Liver (tissue), 9 donors: ENCODE data around the gene RCAN2. TPM values are rescaled to one million over a fixed set of nuclear protein-coding genes. Genes with fewer than 3 reads are reported as not detected.

Experiments
- DNase-seq: peaks from one replicate; pipeline ENCODE4 v3.0.0-alpha.2; 2017; ENCODE audit warnings: low spot score
- H3K27ac ChIP-seq, 2 donors: one replicate each; pipeline ENCODE4 v1.7.0; 2013; ENCODE audit warnings: inconsistent platforms in 2 of 2, low read length in 2 of 2, control low read depth in 1 of 2, low read depth in 1 of 2, mild to moderate bottlenecking in 1 of 2
- H3K27me3 ChIP-seq, 4 donors: one replicate each; pipeline versions ENCODE4 v1.6.1 to v1.7.0; 2013; ENCODE audit warnings: low read length in 3 of 4, inconsistent platforms in 1 of 4, mild to moderate bottlenecking in 1 of 4, moderate library complexity in 1 of 4; ENCODE audit not compliant: control insufficient read depth in 4 of 4, insufficient read depth in 4 of 4
- H3K36me3 ChIP-seq, 4 donors: one replicate each; pipeline versions ENCODE4 v1.6.1 to v1.7.0; 2013; ENCODE audit warnings: low read length in 3 of 4, mild to moderate bottlenecking in 3 of 4, low read depth in 1 of 4, moderate library complexity in 1 of 4; ENCODE audit not compliant: control insufficient read depth in 4 of 4, insufficient read depth in 3 of 4
- H3K4me1 ChIP-seq, 4 donors: one replicate each; pipeline versions ENCODE4 v1.6.1 to v1.7.0; 2013; ENCODE audit warnings: low read length in 3 of 4, mild to moderate bottlenecking in 3 of 4, moderate library complexity in 1 of 4; ENCODE audit not compliant: control insufficient read depth in 4 of 4, insufficient read depth in 4 of 4
- H3K4me3 ChIP-seq, 3 donors: one replicate each; pipeline versions ENCODE4 v1.6.1 to v1.7.0; 2013; ENCODE audit warnings: low read length in 3 of 3, control low read depth in 1 of 3, low read depth in 1 of 3, mild to moderate bottlenecking in 1 of 3
- H3K9ac ChIP-seq, 2 donors: one replicate each; pipeline ENCODE4 v1.7.0; 2013; ENCODE audit warnings: low read length in 2 of 2, mild to moderate bottlenecking in 2 of 2, moderate library complexity in 2 of 2, control low read depth in 1 of 2, low read depth in 1 of 2
- H3K9me3 ChIP-seq, 4 donors: one replicate each; pipeline versions ENCODE4 v1.6.1 to v1.7.0; 2013; ENCODE audit warnings: low read length in 3 of 4; ENCODE audit not compliant: control insufficient read depth in 4 of 4
- ATF3 ChIP-seq: IDR thresholded peaks from 2 replicates; pipeline ENCODE4 v1.6.1; 2016; ENCODE audit warnings: antibody characterized with exemption
- EGR1 ChIP-seq, 2 donors: IDR thresholded peaks; 2 replicates each; pipeline ENCODE4 v1.6.1; 2016 to 2018; ENCODE audit warnings: antibody characterized with exemption in 2 of 2, low read depth in 2 of 2
- FOXA1 ChIP-seq: IDR thresholded peaks from 2 replicates; pipeline ENCODE4 v1.6.1; 2016; ENCODE audit warnings: antibody characterized with exemption
- FOXA2 ChIP-seq: IDR thresholded peaks from 2 replicates; pipeline ENCODE4 v1.6.1; 2016; ENCODE audit warnings: antibody characterized with exemption
- GABPA ChIP-seq, 2 donors: IDR thresholded peaks in 1 of 2; conservative IDR thresholded peaks in 1 of 2; 2 replicates each; pipeline ENCODE4 v1.6.1; 2016; ENCODE audit warnings: antibody characterized with exemption in 2 of 2, mild to moderate bottlenecking in 1 of 2, moderate library complexity in 1 of 2
- HNF4A ChIP-seq, 2 donors: conservative IDR thresholded peaks; 2 replicates each; pipeline ENCODE4 v1.6.1; 2016; ENCODE audit warnings: antibody characterized with exemption in 2 of 2, mild to moderate bottlenecking in 2 of 2
- HNF4G ChIP-seq: IDR thresholded peaks from 2 replicates; pipeline ENCODE4 v1.6.1; 2016; ENCODE audit warnings: antibody characterized with exemption
- JUND ChIP-seq, 2 donors: IDR thresholded peaks; 2 replicates each; pipeline ENCODE4 v1.6.1; 2016; ENCODE audit warnings: antibody characterized with exemption in 2 of 2
- MAX ChIP-seq: IDR thresholded peaks from 2 replicates; pipeline ENCODE4 v1.6.1; 2016; ENCODE audit warnings: antibody characterized with exemption
- NR2F2 ChIP-seq: IDR thresholded peaks from 2 replicates; pipeline ENCODE4 v1.6.1; 2016; ENCODE audit warnings: antibody characterized with exemption
- RAD21 ChIP-seq, 2 donors: IDR thresholded peaks; 2 replicates each; pipeline ENCODE4 v1.6.1; 2016; ENCODE audit warnings: antibody characterized with exemption in 2 of 2, mild to moderate bottlenecking in 2 of 2
- REST ChIP-seq: IDR thresholded peaks from 2 replicates; pipeline ENCODE4 v1.6.1; 2016; ENCODE audit warnings: antibody characterized with exemption, mild to moderate bottlenecking
- RXRA ChIP-seq, 2 donors: IDR thresholded peaks; 2 replicates each; pipeline ENCODE4 v1.6.1; 2017 to 2018; ENCODE audit warnings: antibody characterized with exemption in 2 of 2, mild to moderate bottlenecking in 1 of 2
- SP1 ChIP-seq: IDR thresholded peaks from 2 replicates; pipeline ENCODE4 v1.6.1; 2018; ENCODE audit warnings: antibody characterized with exemption, mild to moderate bottlenecking
- TAF1 ChIP-seq: conservative IDR thresholded peaks from 2 replicates; pipeline ENCODE4 v1.6.1; 2016; ENCODE audit warnings: antibody characterized with exemption, mild to moderate bottlenecking
- YY1 ChIP-seq: IDR thresholded peaks from 2 replicates; pipeline ENCODE4 v1.6.1; 2016; ENCODE audit warnings: antibody characterized with exemption, mild to moderate bottlenecking
- WGBS: extraction: QIAGEN DNeasy Blood & Tissue Kit; methylation state at CpG from one replicate; pipeline ENCODE4 v1.1.7; 2013; 5-methylcytosine and 5-hydroxymethylcytosine counted together
- polyA plus RNA-seq, 2 donors: library from polyadenylated mRNA; stranded (reverse) in 1 of 2; unstranded in 1 of 2; fragments of 200-250 nt in 1 of 2; fragments of >200 nt in 1 of 2; fragmentation: Nextera tagmentation in 1 of 2; extraction: Ambion mirVana in 1 of 2; gene quantifications; one replicate each; pipeline versions ENCODE4 v1.2.1 to v1.2.3, GENCODE V29; 2013 to 2015
- total RNA-seq, 2 donors: library from RNA; depleted of rRNA; stranded (reverse); fragments of >200 nt; gene quantifications; one replicate each; pipeline ENCODE4 v1.2.3, GENCODE V29; 2014
- TF ChIP-seq, protein P1 (sequence below): fragments of 150-350 bp; IDR thresholded peaks from 2 replicates; pipeline ENCODE4 v1.5.1; 2017; ENCODE audit warnings: improper control_type of control experiment, low read depth, low read length; ENCODE audit not compliant: missing input control
- TF ChIP-seq, protein P2 (sequence below): IDR thresholded peaks from 2 replicates; pipeline ENCODE4 v1.6.1; 2016; ENCODE audit warnings: antibody characterized with exemption
- donor health status: healthy.
- donor health status: healthy.
- donor health status: healthy.
- donor health status: healthy.
- donor health status: healthy.

RCAN2 gene
- total and polyA plus RNA-seq, 4 donors, result 0.19 to 8.2 (median 2.4) TPM

GRCh38 chr6:46210294-46210693, 281.0 kb downstream of the RCAN2 start:
- H3K4me1 ChIP-seq, result peaks cover 0 to 2% (median 0%) of the 10 kb centered on the region in 4 donors
- no peaks in the 10 kb centered on the region for H3K36me3 ChIP-seq
- H3K9me3 ChIP-seq, result no peaks in the 10 kb centered on the region
- no peak for DNase-seq
- H3K4me3 ChIP-seq, result no peak overlapping the region
- H3K9ac ChIP-seq, result no peak overlapping the region
- 89% methylated on average over 5 of the region's 5 CpGs for WGBS
- TF ChIP-seq HNF4G, result no peak
- TF ChIP-seq SP1, result no peak
- TF ChIP-seq RXRA (IDR thresholded peaks at IDR 0.05), result no peak
- no peak for TF ChIP-seq MAX
- TF ChIP-seq FOXA1, result no peak
- TF ChIP-seq GABPA (IDR thresholded peaks at IDR 0.05 in 1 of 2, conservative IDR thresholded peaks at IDR 0.05 in 1 of 2), result no peak
- TF ChIP-seq, protein P1, sequence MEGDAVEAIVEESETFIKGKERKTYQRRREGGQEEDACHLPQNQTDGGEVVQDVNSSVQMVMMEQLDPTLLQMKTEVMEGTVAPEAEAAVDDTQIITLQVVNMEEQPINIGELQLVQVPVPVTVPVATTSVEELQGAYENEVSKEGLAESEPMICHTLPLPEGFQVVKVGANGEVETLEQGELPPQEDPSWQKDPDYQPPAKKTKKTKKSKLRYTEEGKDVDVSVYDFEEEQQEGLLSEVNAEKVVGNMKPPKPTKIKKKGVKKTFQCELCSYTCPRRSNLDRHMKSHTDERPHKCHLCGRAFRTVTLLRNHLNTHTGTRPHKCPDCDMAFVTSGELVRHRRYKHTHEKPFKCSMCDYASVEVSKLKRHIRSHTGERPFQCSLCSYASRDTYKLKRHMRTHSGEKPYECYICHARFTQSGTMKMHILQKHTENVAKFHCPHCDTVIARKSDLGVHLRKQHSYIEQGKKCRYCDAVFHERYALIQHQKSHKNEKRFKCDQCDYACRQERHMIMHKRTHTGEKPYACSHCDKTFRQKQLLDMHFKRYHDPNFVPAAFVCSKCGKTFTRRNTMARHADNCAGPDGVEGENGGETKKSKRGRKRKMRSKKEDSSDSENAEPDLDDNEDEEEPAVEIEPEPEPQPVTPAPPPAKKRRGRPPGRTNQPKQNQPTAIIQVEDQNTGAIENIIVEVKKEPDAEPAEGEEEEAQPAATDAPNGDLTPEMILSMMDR, result no peak
- no peak for TF ChIP-seq TAF1
- no peaks in the 10 kb centered on the region for H3K27me3 ChIP-seq
- H3K27ac ChIP-seq, result no peak overlapping the region

GRCh38 chr6:46208303-46208702, 282.9 kb downstream of the RCAN2 start:
- no peak for TF ChIP-seq RAD21 (IDR thresholded peaks at IDR 0.05)
- TF ChIP-seq ATF3, result no peak
- TF ChIP-seq MAX, result no peak
- no peak for TF ChIP-seq NR2F2
- TF ChIP-seq JUND (IDR thresholded peaks at IDR 0.05), result no peak
- TF ChIP-seq, protein P2, sequence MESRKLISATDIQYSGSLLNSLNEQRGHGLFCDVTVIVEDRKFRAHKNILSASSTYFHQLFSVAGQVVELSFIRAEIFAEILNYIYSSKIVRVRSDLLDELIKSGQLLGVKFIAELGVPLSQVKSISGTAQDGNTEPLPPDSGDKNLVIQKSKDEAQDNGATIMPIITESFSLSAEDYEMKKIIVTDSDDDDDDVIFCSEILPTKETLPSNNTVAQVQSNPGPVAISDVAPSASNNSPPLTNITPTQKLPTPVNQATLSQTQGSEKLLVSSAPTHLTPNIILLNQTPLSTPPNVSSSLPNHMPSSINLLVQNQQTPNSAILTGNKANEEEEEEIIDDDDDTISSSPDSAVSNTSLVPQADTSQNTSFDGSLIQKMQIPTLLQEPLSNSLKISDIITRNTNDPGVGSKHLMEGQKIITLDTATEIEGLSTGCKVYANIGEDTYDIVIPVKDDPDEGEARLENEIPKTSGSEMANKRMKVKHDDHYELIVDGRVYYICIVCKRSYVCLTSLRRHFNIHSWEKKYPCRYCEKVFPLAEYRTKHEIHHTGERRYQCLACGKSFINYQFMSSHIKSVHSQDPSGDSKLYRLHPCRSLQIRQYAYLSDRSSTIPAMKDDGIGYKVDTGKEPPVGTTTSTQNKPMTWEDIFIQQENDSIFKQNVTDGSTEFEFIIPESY, result no peak
- no peak for TF ChIP-seq RXRA (IDR thresholded peaks at IDR 0.05)
- TF ChIP-seq GABPA (IDR thresholded peaks at IDR 0.05 in 1 of 2, conservative IDR thresholded peaks at IDR 0.05 in 1 of 2), result no peak
- no peak for TF ChIP-seq YY1
- no peak for TF ChIP-seq HNF4G
- TF ChIP-seq, protein P1, result no peak
- TF ChIP-seq TAF1, result no peak
- no peak for TF ChIP-seq EGR1 (IDR thresholded peaks at IDR 0.05; ENCODE audit: low read depth in 2 of 2)
- no peak for TF ChIP-seq SP1
- no peak for TF ChIP-seq FOXA1
- no peak for TF ChIP-seq HNF4A (conservative IDR thresholded peaks at IDR 0.05)
- TF ChIP-seq FOXA2, result no peak
- TF ChIP-seq REST, result no peak
- no peaks in the 10 kb centered on the region for H3K27me3 ChIP-seq
- H3K27ac ChIP-seq, result no peak overlapping the region
- no peaks in the 10 kb centered on the region for H3K36me3 ChIP-seq
- H3K9ac ChIP-seq, result no peak overlapping the region
- H3K9me3 ChIP-seq, result no peaks in the 10 kb centered on the region
- no peak for DNase-seq
- H3K4me3 ChIP-seq, result no peak overlapping the region
- H3K4me1 ChIP-seq, result peaks cover 0 to 2% (median 0%) of the 10 kb centered on the region in 4 donors
